Measurements from ENCODE around the gene MTMR3.

The MTMR3 gene

DNA sequence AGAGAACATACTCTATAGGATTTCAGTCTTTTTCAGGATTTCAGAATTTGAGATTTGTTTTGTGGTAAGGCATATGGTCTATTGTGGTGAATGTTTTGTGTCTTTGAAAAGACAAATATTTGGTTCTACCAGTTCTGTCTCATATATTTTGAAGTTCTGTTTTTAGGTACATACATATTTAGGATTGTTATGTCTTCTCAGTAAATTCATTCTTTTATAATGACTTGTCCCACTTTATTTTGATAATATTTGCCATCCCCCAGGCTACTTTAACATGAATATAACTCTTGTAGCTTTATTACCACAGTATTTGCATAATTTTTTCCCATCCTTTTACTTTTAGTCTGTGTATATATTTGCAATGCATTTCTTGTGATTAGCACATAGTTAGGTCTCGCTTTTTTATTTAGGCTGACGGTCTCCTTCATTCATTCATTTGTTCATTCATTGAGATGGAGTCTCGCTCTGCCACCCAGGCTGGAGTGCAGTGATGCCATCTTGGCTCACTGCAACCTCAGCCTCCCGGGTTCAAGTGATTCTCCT is 32.1 kb downstream of the MTMR3 start:
- TF ChIP-seq CTCF (IDR thresholded peaks at IDR 0.05; ENCODE audit: low read depth, low read length, missing control alignments), result no peak
- no peak for DNase-seq (ENCODE audit: low read depth)
- H3K4me3 ChIP-seq (ENCODE audit: low read depth, low read length), result no peak overlapping the region

- no peak for DNase-seq (ENCODE audit: low read depth)
- TF ChIP-seq CTCF (IDR thresholded peaks at IDR 0.05; ENCODE audit: low read depth, low read length, missing control alignments), result no peak
- no peak overlapping the region for H3K4me3 ChIP-seq (ENCODE audit: low read depth, low read length)
These were observed 33.1 kb downstream of the MTMR3 start for GRCh38 chr22:29916007-29916544.

- TF ChIP-seq CTCF (IDR thresholded peaks at IDR 0.05; ENCODE audit: low read depth, low read length, missing control alignments), result no peak
- no peak for DNase-seq (ENCODE audit: low read depth)
- H3K4me3 ChIP-seq (ENCODE audit: low read depth, low read length), result no peak overlapping the region
These were observed 34.3 kb downstream of the MTMR3 start for GRCh38 chr22:29917052-29917902.

DNA sequence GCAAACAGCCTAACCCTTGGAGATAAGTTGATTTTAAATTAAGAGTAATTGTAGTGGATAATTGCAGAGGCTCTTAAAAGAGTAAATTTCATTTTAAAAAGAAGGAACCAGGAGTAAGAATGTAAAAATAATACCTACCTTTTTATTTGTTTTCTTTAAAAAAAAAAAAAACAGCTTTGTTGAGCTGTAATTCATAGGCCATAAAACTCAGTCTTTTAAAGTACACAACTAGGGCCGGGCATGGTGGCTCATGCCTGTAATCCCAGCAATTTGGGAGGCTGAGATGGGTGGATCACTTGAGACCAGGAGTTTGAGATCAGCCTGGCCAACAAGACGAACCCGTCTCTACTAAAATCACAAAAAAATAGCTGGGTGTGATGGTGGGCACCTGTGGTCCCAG is 42.4 kb downstream of the MTMR3 start:
- H3K4me3 ChIP-seq (ENCODE audit: low read depth, low read length), result no peak overlapping the region
- no peak for DNase-seq (ENCODE audit: low read depth)
- TF ChIP-seq CTCF (IDR thresholded peaks at IDR 0.05; ENCODE audit: low read depth, low read length, missing control alignments), result no peak

GRCh38 chr22:29926057-29926456 is 43.1 kb downstream of the MTMR3 start:
- no peak for DNase-seq (ENCODE audit: low read depth)
- TF ChIP-seq CTCF (IDR thresholded peaks at IDR 0.05; ENCODE audit: low read depth, low read length, missing control alignments), result no peak
- H3K4me3 ChIP-seq (ENCODE audit: low read depth, low read length), result no peak overlapping the region

DNA sequence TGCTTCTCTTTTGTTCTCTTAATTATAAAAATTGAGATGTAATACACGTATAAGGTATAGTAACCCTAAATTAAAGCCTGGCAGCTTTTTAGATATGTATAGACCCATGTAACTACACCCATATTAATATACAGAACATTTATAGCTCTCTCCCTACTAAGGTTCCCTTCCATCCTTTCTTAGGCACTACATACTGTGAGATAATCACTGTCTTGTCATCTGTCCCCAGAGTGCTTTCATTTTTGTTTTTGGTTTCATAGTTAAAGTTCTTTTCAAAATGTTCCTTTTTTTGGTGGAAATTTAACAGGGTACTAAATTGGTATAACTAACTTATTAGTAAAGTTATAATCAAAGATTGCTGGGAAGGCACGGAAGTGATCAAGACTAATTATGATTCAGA is 49.2 kb downstream of the MTMR3 start:
- TF ChIP-seq CTCF (IDR thresholded peaks at IDR 0.05; ENCODE audit: low read depth, low read length, missing control alignments), result no peak
- no peak overlapping the region for H3K4me3 ChIP-seq (ENCODE audit: low read depth, low read length)
- DNase-seq (ENCODE audit: low read depth), result no peak

Measured in GM12864 (cell line).